Loucy (cell line): ENCODE data around the gene ZNF274.

Source experiments
- H2AFZ ChIP-seq: fragments of 200-600 bp; sonication (generic); 2 replicates; pipeline ENCODE4 v1.6.0; 2016; ENCODE audit warnings: antibody characterized with exemption, mild to moderate bottlenecking, low read length, moderate library complexity
- H3F3A ChIP-seq: fragments of 200-600 bp; 2 replicates; pipeline ENCODE4 v1.6.0; 2016; ENCODE audit warnings: antibody characterized with exemption, low read depth, mild to moderate bottlenecking
- H3K27me3 ChIP-seq: fragments of 200-600 bp; sonication (generic); 2 replicates; pipeline ENCODE4 v1.6.1; 2014; ENCODE audit warnings: low read length, mild to moderate bottlenecking; ENCODE audit not compliant: insufficient read depth, poor library complexity, severe bottlenecking
- H3K36me3 ChIP-seq: fragments of 200-600 bp; sonication (generic); 2 replicates; pipeline ENCODE4 v1.6.1; 2016; ENCODE audit warnings: low read length; ENCODE audit not compliant: insufficient read depth
- H3K4me1 ChIP-seq: fragments of 200-600 bp; sonication (generic); 2 replicates; pipeline ENCODE4 v1.5.1; 2014; ENCODE audit warnings: low read length, mild to moderate bottlenecking; ENCODE audit not compliant: insufficient read depth, poor library complexity, severe bottlenecking
- H3K4me2 ChIP-seq: fragments of 200-600 bp; sonication (generic); 2 replicates; pipeline ENCODE4 v1.6.0; 2014; ENCODE audit warnings: antibody characterized with exemption, low read length, low read depth, mild to moderate bottlenecking; ENCODE audit not compliant: poor library complexity, severe bottlenecking
- H3K4me3 ChIP-seq: fragments of 200-600 bp; sonication (generic); 2 replicates; pipeline ENCODE4 v1.5.1; 2014; ENCODE audit warnings: low read length, mild to moderate bottlenecking, mixed read lengths; ENCODE audit not compliant: poor library complexity, severe bottlenecking
- H3K79me2 ChIP-seq: fragments of 200-600 bp; sonication (generic); 2 replicates; pipeline ENCODE4 v1.6.1; 2014; ENCODE audit warnings: low read length; ENCODE audit not compliant: insufficient read depth
- H3K9ac ChIP-seq: fragments of 200-600 bp; sonication (generic); 2 replicates; pipeline ENCODE4 v1.6.0; 2014; ENCODE audit warnings: mild to moderate bottlenecking, low read depth, low read length, moderate library complexity; ENCODE audit not compliant: poor library complexity, severe bottlenecking
- H3K9me2 ChIP-seq: fragments of 200-600 bp; sonication (generic); replicated peaks from 2 replicates; pipeline ENCODE4 v1.6.1; 2016; ENCODE audit warnings: low read depth, low read length, mixed read lengths
- H3K9me3 ChIP-seq: fragments of 200-600 bp; sonication (generic); 2 replicates; pipeline ENCODE4 v1.6.1; 2014; ENCODE audit warnings: mild to moderate bottlenecking, antibody characterized with exemption, low read length, low read depth; ENCODE audit not compliant: insufficient read depth
- H4K20me1 ChIP-seq: fragments of 200-600 bp; sonication (generic); 2 replicates; pipeline ENCODE4 v1.6.0; 2014; ENCODE audit warnings: antibody characterized with exemption, low read length, mild to moderate bottlenecking; ENCODE audit not compliant: insufficient read depth, poor library complexity, severe bottlenecking
- CTCF ChIP-seq: fragments of 200-600 bp; sonication (generic); conservative IDR thresholded peaks from 2 replicates; pipeline ENCODE4 v1.5.1; 2014; ENCODE audit warnings: mild to moderate bottlenecking, antibody characterized with exemption, low read length
- EZH2phosphoT487 ChIP-seq: fragments of 200-600 bp; IDR thresholded peaks from 2 replicates; pipeline ENCODE4 v1.6.1; 2018; ENCODE audit warnings: antibody characterized with exemption, mild to moderate bottlenecking, moderate library complexity, borderline replicate concordance

ZNF274 gene

DNA sequence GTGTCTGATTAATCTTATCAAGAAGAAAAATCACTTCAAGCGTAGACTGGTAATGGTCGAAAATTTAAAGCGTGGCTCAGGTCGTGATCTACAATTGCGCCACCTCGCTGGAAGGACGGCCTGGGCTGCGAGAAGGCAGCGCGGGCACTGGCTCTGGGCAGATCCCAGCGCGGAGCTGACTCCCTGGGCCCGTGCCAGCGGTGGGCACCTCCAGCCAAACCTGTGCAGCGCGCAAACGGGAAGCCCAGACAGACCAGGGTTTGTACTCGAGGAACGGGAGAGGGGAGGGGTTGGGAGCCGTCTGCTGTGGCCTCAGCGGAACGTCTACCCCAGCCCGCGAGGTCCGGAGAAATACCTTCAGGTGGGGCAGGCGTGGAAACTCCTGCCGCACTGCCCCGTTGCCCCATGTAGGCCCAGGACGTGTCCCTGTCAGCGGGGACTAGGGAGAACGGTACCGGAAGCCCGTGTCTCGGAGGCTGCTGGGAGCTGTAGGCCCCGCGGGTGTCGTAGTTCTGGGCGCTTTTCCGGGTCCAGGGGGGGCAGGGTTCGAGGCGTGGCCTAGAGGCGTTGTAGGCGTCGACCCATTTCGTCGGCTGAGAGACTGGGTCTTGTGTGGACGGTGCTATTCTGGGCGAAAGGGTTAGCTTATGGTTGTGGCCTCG, 21.1 kb downstream of the ZNF274 start:
- H3F3A ChIP-seq = no peaks in the 10 kb centered on the region
- H2AFZ ChIP-seq = no peak overlapping the region
- no peak overlapping the region for H3K4me3 ChIP-seq
- H3K9me2 ChIP-seq = no peaks in the 10 kb centered on the region
- no peaks in the 10 kb centered on the region for H3K4me1 ChIP-seq
- H3K9ac ChIP-seq = no peak overlapping the region
- H3K79me2 ChIP-seq = no peaks in the 10 kb centered on the region
- H3K36me3 ChIP-seq = peaks cover 42% of the 10 kb centered on the region
- TF ChIP-seq CTCF (no peak), EZH2phosphoT487 (no peak)
- peaks cover 65% of the 10 kb centered on the region for H3K9me3 ChIP-seq
- no peaks in the 10 kb centered on the region for H4K20me1 ChIP-seq
- H3K27me3 ChIP-seq = no peaks in the 10 kb centered on the region
- no peak overlapping the region for H3K4me2 ChIP-seq

- no peaks in the 10 kb centered on the region for H4K20me1 ChIP-seq
- no peak overlapping the region for H3K4me3 ChIP-seq
- H3F3A ChIP-seq = no peaks in the 10 kb centered on the region
- no peaks in the 10 kb centered on the region for H3K79me2 ChIP-seq
- H3K9ac ChIP-seq = no peak overlapping the region
- no peak overlapping the region for H3K4me2 ChIP-seq
- no peaks in the 10 kb centered on the region for H3K27me3 ChIP-seq
- no peaks in the 10 kb centered on the region for H3K9me2 ChIP-seq
- peaks cover 65% of the 10 kb centered on the region for H3K9me3 ChIP-seq
- H3K4me1 ChIP-seq = no peaks in the 10 kb centered on the region
- no peak overlapping the region for H2AFZ ChIP-seq
- peaks cover 48% of the 10 kb centered on the region for H3K36me3 ChIP-seq
- TF ChIP-seq CTCF (no peak), EZH2phosphoT487 (no peak)
Measured at GRCh38 chr19:58204566-58204965, 21.7 kb downstream of the ZNF274 start.

GRCh38 chr19:58209577-58209976, 26.7 kb downstream of the ZNF274 start:
- H3K9ac ChIP-seq = no peak overlapping the region
- H3K4me2 ChIP-seq = no peak overlapping the region
- H3K27me3 ChIP-seq = no peaks in the 10 kb centered on the region
- no peak overlapping the region for H3K4me3 ChIP-seq
- peaks cover 79% of the 10 kb centered on the region for H3K36me3 ChIP-seq
- TF ChIP-seq CTCF = no peak
- TF ChIP-seq EZH2phosphoT487 = no peak
- H2AFZ ChIP-seq = no peak overlapping the region
- no peaks in the 10 kb centered on the region for H3K4me1 ChIP-seq
- H3F3A ChIP-seq = no peaks in the 10 kb centered on the region
- no peaks in the 10 kb centered on the region for H4K20me1 ChIP-seq
- peaks cover 44% of the 10 kb centered on the region for H3K9me3 ChIP-seq
- no peaks in the 10 kb centered on the region for H3K79me2 ChIP-seq
- H3K9me2 ChIP-seq = no peaks in the 10 kb centered on the region
